ENCODE measurements around the gene COX15.
"Not testable (repeated sequence)": the region's sequence is repeated elsewhere in the genome, so short reads cannot be mapped to it uniquely, and the experiment has no call there.

The COX15 gene

GRCh38 chr10:99740933-99741559, 9.1 kb upstream of the COX15 start:
- H3K9ac ChIP-seq (ENCODE audit: low read depth, low read length): no peak overlapping the region
- no peaks in the 10 kb centered on the region for H3K27me3 ChIP-seq (ENCODE audit: insufficient read depth, low read length)
- H3K36me3 ChIP-seq (ENCODE audit: insufficient read depth, low read length): peaks cover 96% of the 10 kb centered on the region
- no peak overlapping the region for H3K27ac ChIP-seq (ENCODE audit: low read depth, low read length)
- no peaks in the 10 kb centered on the region for H3K4me1 ChIP-seq (ENCODE audit: insufficient read depth, low read length)
- WGBS: 95% methylated on average over 2 of the region's 3 CpGs
- peaks cover 13% of the 10 kb centered on the region; the same call in 1 of the 2 replicates for H3K9me3 ChIP-seq (ENCODE audit: insufficient read depth, low read depth, low read length)
- no peak overlapping the region for H3K4me3 ChIP-seq (ENCODE audit: low read length)

- Histone ChIP-seq H3K36me3 (ENCODE audit: insufficient read depth, low read length) (peaks cover 94% of the 10 kb centered on the region), H3K9me3 (ENCODE audit: insufficient read depth, low read depth, low read length) (peaks cover 13% of the 10 kb centered on the region; the same call in 1 of the 2 replicates), H3K4me1 (ENCODE audit: insufficient read depth, low read length) (no peaks in the 10 kb centered on the region), H3K4me3 (ENCODE audit: low read length) (no peak overlapping the region), H3K9ac (ENCODE audit: low read depth, low read length) (no peak overlapping the region), H3K27ac (ENCODE audit: low read depth, low read length) (no peak overlapping the region), H3K27me3 (ENCODE audit: insufficient read depth, low read length) (no peaks in the 10 kb centered on the region)
- 100% methylated on average over 1 of the region's 2 CpGs for WGBS
Measured at GRCh38 chr10:99740260-99740659, 8.3 kb upstream of the COX15 start.

GRCh38 chr10:99734111-99734510, 2.2 kb upstream of the COX15 start:
- H3K9ac ChIP-seq (ENCODE audit: low read depth, low read length); H3K4me1 ChIP-seq (ENCODE audit: insufficient read depth, low read length); H3K27me3 ChIP-seq (ENCODE audit: insufficient read depth, low read length); H3K9me3 ChIP-seq (ENCODE audit: insufficient read depth, low read depth, low read length); H3K27ac ChIP-seq (ENCODE audit: low read depth, low read length); H3K4me3 ChIP-seq (ENCODE audit: low read length): not testable (repeated sequence)
- WGBS: 96% methylated on average over 10 of the region's 10 CpGs
- H3K36me3 ChIP-seq (ENCODE audit: insufficient read depth, low read length): peaks cover 39% of the 10 kb centered on the region

- H3K27me3 ChIP-seq (ENCODE audit: insufficient read depth, low read length): no peaks in the 10 kb centered on the region
- peak overlapping the region; percentile 100 for H3K4me3 ChIP-seq (ENCODE audit: low read length)
- H3K27ac ChIP-seq (ENCODE audit: low read depth, low read length): no peak overlapping the region
- peaks cover 38% of the 10 kb centered on the region for H3K36me3 ChIP-seq (ENCODE audit: insufficient read depth, low read length)
- H3K9me3 ChIP-seq (ENCODE audit: insufficient read depth, low read depth, low read length): no peaks in the 10 kb centered on the region
- H3K9ac ChIP-seq (ENCODE audit: low read depth, low read length): no peak overlapping the region
- H3K4me1 ChIP-seq (ENCODE audit: insufficient read depth, low read length): peaks cover 3% of the 10 kb centered on the region; the same call in 1 of the 2 replicates
- 93% methylated on average over 8 of the region's 8 CpGs for WGBS
Measured at GRCh38 chr10:99733366-99733765, 1.4 kb upstream of the COX15 start.

GRCh38 chr10:99731306-99732032, 458 bp downstream of the COX15 start:
- WGBS: 10% methylated on average over 16 of the region's 16 CpGs
- Histone ChIP-seq H3K27ac (ENCODE audit: low read depth, low read length) (peak overlapping the region; percentile 83), H3K4me3 (ENCODE audit: low read length) (peak overlapping the region; percentile 100), H3K36me3 (ENCODE audit: insufficient read depth, low read length) (peaks cover 39% of the 10 kb centered on the region), H3K9me3 (ENCODE audit: insufficient read depth, low read depth, low read length) (no peaks in the 10 kb centered on the region), H3K9ac (ENCODE audit: low read depth, low read length) (peak overlapping the region; percentile 80), H3K27me3 (ENCODE audit: insufficient read depth, low read length) (no peaks in the 10 kb centered on the region), H3K4me1 (ENCODE audit: insufficient read depth, low read length) (peaks cover 3% of the 10 kb centered on the region; the same call in 1 of the 2 replicates)

- Histone ChIP-seq H3K27ac (ENCODE audit: low read depth, low read length) (no peak overlapping the region), H3K9me3 (ENCODE audit: insufficient read depth, low read depth, low read length) (no peaks in the 10 kb centered on the region), H3K27me3 (ENCODE audit: insufficient read depth, low read length) (no peaks in the 10 kb centered on the region), H3K36me3 (ENCODE audit: insufficient read depth, low read length) (peaks cover 43% of the 10 kb centered on the region), H3K4me3 (ENCODE audit: low read length) (no peak overlapping the region), H3K9ac (ENCODE audit: low read depth, low read length) (no peak overlapping the region), H3K4me1 (ENCODE audit: insufficient read depth, low read length) (peaks cover 3% of the 10 kb centered on the region; the same call in 1 of the 2 replicates)
- 95% methylated on average over 1 of the region's 1 CpG for WGBS
Measured at GRCh38 chr10:99730026-99730425, 1.9 kb downstream of the COX15 start.

- H3K4me1 ChIP-seq (ENCODE audit: insufficient read depth, low read length): no peaks in the 10 kb centered on the region
- H3K4me3 ChIP-seq (ENCODE audit: low read length): no peak overlapping the region
- H3K27me3 ChIP-seq (ENCODE audit: insufficient read depth, low read length): no peaks in the 10 kb centered on the region
- H3K36me3 ChIP-seq (ENCODE audit: insufficient read depth, low read length): peaks cover 84% of the 10 kb centered on the region
- no peak overlapping the region for H3K27ac ChIP-seq (ENCODE audit: low read depth, low read length)
- 100% methylated on average over 2 of the region's 2 CpGs for WGBS
- no peak overlapping the region for H3K9ac ChIP-seq (ENCODE audit: low read depth, low read length)
- no peaks in the 10 kb centered on the region for H3K9me3 ChIP-seq (ENCODE audit: insufficient read depth, low read depth, low read length)
Measured at GRCh38 chr10:99720387-99720786, 11.5 kb downstream of the COX15 start.

- Histone ChIP-seq H3K27ac (ENCODE audit: low read depth, low read length) (no peak overlapping the region), H3K4me1 (ENCODE audit: insufficient read depth, low read length) (no peaks in the 10 kb centered on the region), H3K9me3 (ENCODE audit: insufficient read depth, low read depth, low read length) (no peaks in the 10 kb centered on the region), H3K9ac (ENCODE audit: low read depth, low read length) (no peak overlapping the region), H3K27me3 (ENCODE audit: insufficient read depth, low read length) (no peaks in the 10 kb centered on the region), H3K4me3 (ENCODE audit: low read length) (no peak overlapping the region), H3K36me3 (ENCODE audit: insufficient read depth, low read length) (peaks cover 83% of the 10 kb centered on the region)
- 92% methylated on average over 5 of the region's 5 CpGs for WGBS
Measured at GRCh38 chr10:99714446-99714845, 17.5 kb downstream of the COX15 start.

- Histone ChIP-seq H3K27ac (ENCODE audit: low read depth, low read length) (no peak overlapping the region), H3K27me3 (ENCODE audit: insufficient read depth, low read length) (no peaks in the 10 kb centered on the region), H3K9me3 (ENCODE audit: insufficient read depth, low read depth, low read length) (no peaks in the 10 kb centered on the region), H3K4me1 (ENCODE audit: insufficient read depth, low read length) (no peaks in the 10 kb centered on the region), H3K36me3 (ENCODE audit: insufficient read depth, low read length) (peaks cover 80% of the 10 kb centered on the region), H3K4me3 (ENCODE audit: low read length) (no peak overlapping the region), H3K9ac (ENCODE audit: low read depth, low read length) (no peak overlapping the region)
Measured at GRCh38 chr10:99711129-99711719, 20.7 kb downstream of the COX15 start.

- Histone ChIP-seq H3K4me3 (ENCODE audit: low read length) (no peak overlapping the region), H3K9me3 (ENCODE audit: insufficient read depth, low read depth, low read length) (no peaks in the 10 kb centered on the region), H3K4me1 (ENCODE audit: insufficient read depth, low read length) (no peaks in the 10 kb centered on the region), H3K27me3 (ENCODE audit: insufficient read depth, low read length) (no peaks in the 10 kb centered on the region), H3K9ac (ENCODE audit: low read depth, low read length) (no peak overlapping the region), H3K36me3 (ENCODE audit: insufficient read depth, low read length) (peaks cover 74% of the 10 kb centered on the region), H3K27ac (ENCODE audit: low read depth, low read length) (no peak overlapping the region)
- 69% methylated on average over 4 of the region's 4 CpGs for WGBS
Measured at GRCh38 chr10:99709480-99710229, 22.3 kb downstream of the COX15 start.

Data from HUES64 (cell line).